Measurements from ENCODE around the gene PLA2G2F. TPM values are rescaled to one million over a fixed set of nuclear protein-coding genes. Genes with fewer than 3 reads are reported as not detected.

PLA2G2F gene
- total and polyA plus RNA-seq, 2 of the 8 experiments (the other 6 are each of a cell fraction or from before 2014, with no cell fraction given) = not detected

GRCh38 chr1:20199840-20200239 lies 60.7 kb downstream of the PLA2G2F start:
- Histone ChIP-seq H2BK120ac (replicated peaks; ENCODE audit: low read depth, low read length) (no peak overlapping the region), H3K56ac (replicated peaks; ENCODE audit: insufficient read length, low read depth, low read length) (no peak overlapping the region), H3K79me1 (ENCODE audit: low read depth, low read length) (no peaks in the 10 kb centered on the region), H3K79me2 (ENCODE audit: control insufficient read depth in 1 of 2, insufficient read depth in 2 of 2, low read length in 2 of 2) (no peaks in the 10 kb centered on the region), H3K4me2 (ENCODE audit: insufficient read depth in 1 of 2, low read depth in 2 of 2, low read length in 2 of 2) (no peak overlapping the region), H3K14ac (ENCODE audit: insufficient read length) (no peak overlapping the region), H3K23me2 (ENCODE audit: low read depth, low read length) (no peaks in the 10 kb centered on the region), H4K5ac (ENCODE audit: insufficient read length, low read depth, low read length) (no peak overlapping the region), H3K4ac (replicated peaks; ENCODE audit: insufficient read length, low read depth, low read length) (no peak overlapping the region), H3K4me3 (ENCODE audit: extremely low read depth in 1 of 4, insufficient read depth in 2 of 4, low read depth in 3 of 4, low read length in 4 of 4) (no peak overlapping the region), H3K27me3 (replicated peaks in 1 of 4; ENCODE audit: control insufficient read depth in 3 of 4, extremely low read depth in 1 of 4, insufficient read depth in 3 of 4, low read length in 3 of 4) (no peaks in the 10 kb centered on the region; a peak in 1 of 7 replicates), H4K8ac (ENCODE audit: extremely low read depth, insufficient read depth, low read length) (no peak overlapping the region), H4K20me1 (replicated peaks in 1 of 2; ENCODE audit: control insufficient read depth in 1 of 2, insufficient read depth in 2 of 2, low read length in 2 of 2) (no peaks in the 10 kb centered on the region), H2BK5ac (ENCODE audit: low read depth, low read length) (no peak overlapping the region), H2AFZ (ENCODE audit: low read length) (no peak overlapping the region), H2BK20ac (ENCODE audit: low read length) (no peak overlapping the region), H2BK12ac (ENCODE audit: low read depth, low read length) (no peak overlapping the region), H2AK5ac (ENCODE audit: low read depth, low read length) (no peak overlapping the region), H4K91ac (replicated peaks; ENCODE audit: insufficient read length, low read length) (no peak overlapping the region), H2BK15ac (ENCODE audit: low read length) (no peak overlapping the region), H3K9ac (replicated peaks in 1 of 4; ENCODE audit: extremely low read depth in 1 of 4, low read depth in 3 of 4, low read length in 3 of 4) (no peak overlapping the region), H3K18ac (ENCODE audit: extremely low read depth, low read length) (no peak overlapping the region), H3K4me1 (replicated peaks in 1 of 4; ENCODE audit: control insufficient read depth in 3 of 4, insufficient read depth in 4 of 4, low read length in 3 of 4) (peaks cover 0 to 2% (median 0%) of the 10 kb centered on the region in 4 experiments; a peak in 1 of 7 replicates), H3K9me3 (ENCODE audit: insufficient read depth in 2 of 2, low read depth in 1 of 2, low read length in 1 of 2) (no peaks in the 10 kb centered on the region), H3K27ac (ENCODE audit: low read depth, low read length) (no peak overlapping the region), H3K23ac (ENCODE audit: insufficient read length) (no peak overlapping the region), H3K36me3 (ENCODE audit: control insufficient read depth in 2 of 4, insufficient read depth in 4 of 4, low read length in 3 of 4) (no peaks in the 10 kb centered on the region)
- WGBS, 2 experiments (ENCODE audit: extremely low coverage in 1 of 2, insufficient coverage in 1 of 2, insufficient read length in 1 of 2, insufficient replicate concordance in 2 of 2, low coverage in 1 of 2, low lambda C conversion rate in 2 of 2, missing lambda C conversion rate in 1 of 2) = 85% methylated on average over 2 of the region's 2 CpGs; no CpG with 5 or more reads in 1 of the 2 experiments
- FAIRE-seq (no peak), DNase-seq (ENCODE audit: low read depth in 1 of 2, low spot score in 2 of 2) (no peak)
- POLR2A ChIA-PET (ENCODE audit: partially characterized antibody) = no interaction called here
- TF ChIP-seq SIX5 (IDR thresholded peaks at IDR 0.05; ENCODE audit: low read depth, low read length) (no peak), BRCA1 (IDR thresholded peaks at IDR 0.05; ENCODE audit: low read depth, low read length) (no peak), CREB1 (IDR thresholded peaks at IDR 0.05) (no peak), KDM4A (IDR thresholded peaks at IDR 0.05; ENCODE audit: low read depth, low read length, severe bottlenecking) (no peak), KDM1A (IDR thresholded peaks at IDR 0.05; ENCODE audit: borderline replicate concordance, low read length) (no peak), RBBP5 (IDR thresholded peaks at IDR 0.05; ENCODE audit: borderline replicate concordance, low read depth, low read length) (no peak), NANOG (IDR thresholded peaks at IDR 0.05; ENCODE audit: insufficient read depth, low read depth, low read length, poor library complexity, severe bottlenecking) (no peak), SP2 (IDR thresholded peaks at IDR 0.05; ENCODE audit: low read length) (no peak), ATF2 (IDR thresholded peaks at IDR 0.05; ENCODE audit: low read length) (no peak), TEAD4 (IDR thresholded peaks at IDR 0.05; ENCODE audit: low read depth, low read length) (no peak), CBX8 (IDR thresholded peaks at IDR 0.05; ENCODE audit: borderline replicate concordance, low read depth, low read length) (no peak), BACH1 (IDR thresholded peaks at IDR 0.05; ENCODE audit: low read length) (no peak), SIRT6 (IDR thresholded peaks at IDR 0.05; ENCODE audit: low read length) (no peak), CBX5 (IDR thresholded peaks at IDR 0.05; ENCODE audit: low read depth, low read length) (no peak)
- CTCF ChIA-PET (ENCODE audit: partially characterized antibody) = interaction anchor here (0.9 to 2.3 kb wide), 6 partner anchors 8 to 231 kb away, joined by 3 to 9 read pairs (median 3); no protein-coding TSS in a partner anchor
